GM18870 (cell line): ENCODE data around the gene GAB2.
A peak's percentile ranks its signal among the peaks of the same experiment; 100 is the strongest.

Experiments
- ATAC-seq: cut with Tn5 transposase; IDR thresholded peaks from one replicate; pipeline ENCODE4 v1.9.1; 2021; ENCODE audit warnings: moderate library complexity; ENCODE audit not compliant: unreplicated experiment

Gene GAB2

DNA sequence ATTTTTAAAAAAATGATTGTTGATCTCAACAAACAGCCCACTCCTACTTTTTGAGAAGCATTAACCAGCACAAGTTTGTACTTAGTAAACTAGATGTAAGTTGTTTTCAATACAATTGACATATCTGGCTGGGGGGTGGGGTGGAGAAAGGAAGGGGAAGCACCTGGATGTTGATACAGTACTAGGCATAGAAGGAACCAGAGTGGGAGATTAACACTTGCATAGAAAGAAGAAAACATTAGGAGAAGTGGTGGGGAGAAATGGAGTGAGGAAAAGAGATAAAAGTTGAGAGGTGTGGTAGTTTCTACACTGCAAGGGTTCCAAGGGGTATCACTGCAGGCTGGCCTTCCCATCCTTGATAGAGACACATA, 10.6 kb upstream of the GAB2 start:
- ATAC-seq, result no peak

GRCh38 chr11:78427615-78428265, 10.1 kb upstream of the GAB2 start:
- ATAC-seq, result no peak

DNA sequence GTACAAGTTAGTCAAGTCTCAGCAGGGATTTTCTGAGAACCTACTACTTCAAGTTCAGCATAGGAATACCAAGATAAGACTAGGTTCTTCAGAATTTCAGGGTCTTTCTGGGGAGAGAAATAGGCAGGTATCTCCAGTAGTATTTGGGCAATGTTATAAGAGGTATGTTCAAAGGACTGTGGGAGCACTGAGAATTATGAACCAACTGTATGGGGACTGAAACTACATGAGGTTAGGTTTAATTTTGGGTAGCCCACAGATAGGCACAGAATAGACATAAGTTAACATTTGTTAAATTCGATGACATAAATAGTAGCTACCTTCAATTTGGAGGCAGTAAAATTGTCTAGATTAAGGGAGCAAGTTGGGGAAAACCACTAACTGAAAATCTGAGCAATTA, 9.2 kb upstream of the GAB2 start:
- ATAC-seq, result no peak

GRCh38 chr11:78425399-78426070, 7.9 kb upstream of the GAB2 start:
- ATAC-seq, result no peak

DNA sequence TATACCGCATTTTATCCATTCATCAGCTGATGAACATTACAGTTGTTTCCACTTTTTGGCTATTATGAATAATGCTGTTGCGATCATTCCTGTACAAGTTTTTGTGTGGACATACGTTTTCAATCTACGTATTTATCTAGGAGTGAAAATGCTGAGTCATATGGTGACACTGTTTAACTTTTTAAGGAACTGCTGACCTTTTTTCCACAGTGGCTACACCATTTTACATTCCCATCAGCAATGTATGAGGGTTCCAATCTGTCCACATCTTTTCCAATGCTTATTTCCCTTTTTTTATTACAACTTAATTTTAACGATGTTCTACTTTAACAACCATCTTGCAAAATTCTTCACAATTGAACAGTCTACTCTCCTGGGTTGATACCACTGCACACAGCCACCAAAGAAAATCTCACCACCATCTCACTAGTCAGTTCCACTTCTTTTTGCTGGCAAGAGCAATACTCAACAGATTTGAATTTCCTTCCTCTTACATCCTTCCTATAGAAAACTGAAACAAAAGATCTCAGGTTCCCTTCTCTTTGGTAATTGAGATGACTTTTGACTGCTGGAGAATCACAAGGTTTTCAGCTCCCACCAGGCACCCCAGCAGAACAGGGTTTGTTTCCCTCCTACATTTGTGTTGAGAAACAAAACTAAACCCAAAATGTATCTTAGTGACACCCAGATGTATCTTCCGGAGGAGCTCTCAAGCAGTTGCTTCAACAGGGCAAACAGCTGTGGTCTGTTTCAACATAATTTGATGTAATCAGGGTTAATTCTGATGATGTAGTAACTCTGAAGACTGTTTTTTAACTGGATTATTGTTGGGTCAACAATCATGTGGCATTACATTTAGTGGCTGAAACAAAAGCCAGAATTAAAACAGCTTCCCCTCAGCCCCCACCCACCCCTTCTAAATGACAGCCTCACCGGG, 7.0 kb upstream of the GAB2 start:
- ATAC-seq, result no peak

- ATAC-seq, result no peak
Observed at GRCh38 chr11:78423241-78423640, 5.6 kb upstream of the GAB2 start.

DNA sequence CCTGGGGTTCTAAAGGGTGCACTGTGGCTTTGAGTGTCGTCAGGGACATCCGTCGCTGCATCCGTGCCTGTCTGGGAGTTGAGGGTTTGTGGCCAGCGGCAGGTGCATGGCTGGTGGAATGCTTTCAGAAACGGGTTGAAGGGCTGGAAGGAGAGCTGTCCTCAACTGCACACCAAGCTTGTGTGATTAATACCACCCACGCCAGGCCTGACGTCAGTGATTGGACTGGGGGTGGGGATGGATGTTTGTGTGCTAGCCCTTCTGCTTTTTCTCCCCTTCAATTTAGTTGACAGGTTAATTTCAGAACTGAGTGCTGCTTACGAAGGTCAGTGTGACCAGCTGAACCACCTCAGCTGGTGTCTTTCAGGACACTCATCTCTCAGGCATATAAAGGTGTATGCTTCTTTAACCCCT, 3.2 kb upstream of the GAB2 start:
- ATAC-seq, result no peak

DNA sequence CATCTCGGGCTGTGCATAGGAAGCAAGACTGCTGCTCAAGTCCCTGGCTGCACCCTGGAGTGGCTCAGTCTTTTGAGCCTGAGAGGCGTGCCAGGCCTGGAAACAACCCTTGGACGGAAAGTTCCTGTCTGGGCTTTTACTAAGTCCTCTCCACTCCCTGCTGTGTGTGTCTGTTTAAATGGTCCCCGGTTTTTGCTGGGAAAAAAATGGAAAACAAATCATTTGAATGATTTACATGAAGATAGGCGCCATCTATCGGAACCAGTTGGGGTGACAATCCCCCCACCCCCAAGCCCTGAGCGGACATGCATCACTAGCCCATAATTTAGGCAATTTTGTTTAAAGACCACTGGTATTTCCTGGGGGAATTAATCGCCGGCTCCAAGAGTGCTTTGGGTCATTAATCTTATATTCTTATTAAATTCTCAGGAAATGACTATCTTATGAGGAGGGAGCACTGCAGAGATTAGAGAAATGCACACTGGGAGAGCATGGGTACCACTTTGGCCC, 2.7 kb upstream of the GAB2 start:
- no peak for ATAC-seq

DNA sequence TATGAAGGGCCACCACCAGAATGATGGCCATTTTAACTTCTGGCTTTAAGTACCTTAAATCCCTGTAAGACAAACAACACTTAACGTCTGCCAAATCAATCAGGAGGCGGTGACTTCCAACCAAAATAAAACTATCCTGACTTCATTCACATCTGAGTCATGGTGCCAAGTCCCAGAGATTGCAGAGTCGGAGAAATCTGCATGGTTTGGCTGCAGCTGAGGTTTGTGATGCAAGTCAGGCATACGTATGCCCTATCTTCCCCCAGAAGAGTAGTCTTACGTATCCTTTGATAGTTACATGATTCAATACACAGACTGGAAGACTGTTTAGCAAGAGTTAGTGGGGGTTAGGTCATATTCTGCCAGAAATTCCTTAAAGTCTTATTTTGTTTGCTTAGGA, 1.7 kb upstream of the GAB2 start:
- ATAC-seq, result no peak

DNA sequence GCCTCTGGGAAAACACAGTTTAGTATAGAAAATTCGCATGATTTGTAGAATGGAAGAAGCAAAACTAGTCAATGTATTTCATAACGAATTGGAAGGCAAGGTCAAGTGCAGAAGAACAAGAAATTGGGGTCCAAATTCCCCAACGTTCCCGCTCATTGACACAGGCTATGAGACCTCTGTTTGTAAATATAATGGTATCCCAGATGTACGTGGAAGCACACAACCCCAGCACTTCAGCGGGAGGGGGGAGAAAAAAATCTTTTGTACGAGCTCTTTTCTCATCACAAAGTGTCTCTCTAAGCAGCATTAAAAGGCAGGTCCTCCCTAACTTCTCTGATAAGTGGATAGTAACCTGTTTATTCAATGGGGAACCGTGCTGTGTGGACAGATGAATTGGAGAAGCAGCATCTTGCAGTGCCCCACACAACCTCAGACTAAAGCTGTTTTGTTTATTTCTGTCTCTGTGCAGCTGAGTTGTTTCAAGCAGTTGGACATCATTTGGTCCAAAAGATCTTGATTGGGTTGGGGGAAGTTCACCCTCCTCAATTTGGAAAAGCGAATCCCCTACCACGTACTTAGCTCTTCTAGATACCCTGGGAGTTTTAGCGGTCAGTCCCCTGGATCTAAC, 1.1 kb upstream of the GAB2 start:
- ATAC-seq, result no peak

- no peak for ATAC-seq
Observed at GRCh38 chr11:78417888-78418583, 416 bp upstream of the GAB2 start.

DNA sequence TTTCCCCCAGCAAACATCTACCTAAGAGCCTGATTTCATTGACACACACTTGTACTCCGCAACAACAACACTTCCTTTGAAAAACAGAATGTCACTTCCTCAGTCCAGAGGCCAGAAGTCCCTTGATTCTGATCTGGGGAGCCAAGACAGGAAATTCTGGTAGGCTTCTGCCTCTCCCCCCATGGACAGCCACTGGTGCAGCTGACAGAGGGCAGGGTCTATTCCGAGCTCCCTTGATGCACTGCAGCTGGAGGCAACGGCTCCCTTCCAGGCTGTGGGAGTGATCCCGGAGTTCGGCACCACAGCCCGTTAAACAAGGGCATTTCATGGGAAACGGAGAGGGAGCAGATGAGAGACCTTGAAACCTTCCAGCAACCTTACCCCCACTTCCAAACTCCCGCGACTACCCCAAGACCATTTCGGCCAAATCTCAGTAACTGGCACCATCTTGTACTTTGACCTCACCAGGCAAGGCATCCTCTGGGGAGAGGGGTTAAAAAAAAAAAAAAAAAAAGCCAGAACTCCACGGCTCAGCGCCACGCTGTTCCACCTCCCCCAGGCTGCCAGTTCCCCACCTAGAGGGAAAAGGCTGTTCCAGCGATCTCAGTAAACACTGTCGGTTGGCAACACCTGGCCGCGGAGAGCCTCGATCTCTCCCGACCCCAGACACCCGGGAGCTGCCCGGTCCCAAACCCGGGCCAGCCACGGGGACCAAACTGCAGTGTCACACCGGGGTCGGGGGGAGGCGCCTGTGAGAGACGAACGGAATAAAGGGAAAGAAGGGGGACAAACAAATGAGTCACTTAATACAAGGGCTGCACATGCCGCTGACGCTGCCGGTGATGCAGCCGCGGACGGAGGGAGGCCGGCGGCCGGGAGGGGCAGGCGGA, 1.1 kb downstream of the GAB2 start:
- ATAC-seq, result peak; percentile 39

DNA sequence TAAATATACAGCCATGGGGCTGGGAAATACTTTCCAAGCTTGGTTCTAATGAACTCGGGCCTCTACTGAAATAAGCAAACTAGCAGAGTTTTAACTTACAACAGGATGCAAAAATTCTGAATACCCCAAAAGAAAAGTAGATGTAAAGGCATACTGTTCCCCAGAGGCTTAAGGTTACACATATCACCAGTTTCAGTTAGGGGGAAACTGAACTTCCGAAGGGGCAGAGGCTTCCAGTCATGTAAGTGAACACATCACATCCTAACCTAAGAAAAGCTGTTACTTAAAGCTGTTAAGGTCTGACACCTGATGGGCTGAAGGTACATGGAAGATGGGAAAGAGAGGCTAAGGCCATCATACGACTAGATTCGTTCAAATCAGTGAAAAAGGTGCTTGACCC, 2.3 kb downstream of the GAB2 start:
- no peak for ATAC-seq

DNA sequence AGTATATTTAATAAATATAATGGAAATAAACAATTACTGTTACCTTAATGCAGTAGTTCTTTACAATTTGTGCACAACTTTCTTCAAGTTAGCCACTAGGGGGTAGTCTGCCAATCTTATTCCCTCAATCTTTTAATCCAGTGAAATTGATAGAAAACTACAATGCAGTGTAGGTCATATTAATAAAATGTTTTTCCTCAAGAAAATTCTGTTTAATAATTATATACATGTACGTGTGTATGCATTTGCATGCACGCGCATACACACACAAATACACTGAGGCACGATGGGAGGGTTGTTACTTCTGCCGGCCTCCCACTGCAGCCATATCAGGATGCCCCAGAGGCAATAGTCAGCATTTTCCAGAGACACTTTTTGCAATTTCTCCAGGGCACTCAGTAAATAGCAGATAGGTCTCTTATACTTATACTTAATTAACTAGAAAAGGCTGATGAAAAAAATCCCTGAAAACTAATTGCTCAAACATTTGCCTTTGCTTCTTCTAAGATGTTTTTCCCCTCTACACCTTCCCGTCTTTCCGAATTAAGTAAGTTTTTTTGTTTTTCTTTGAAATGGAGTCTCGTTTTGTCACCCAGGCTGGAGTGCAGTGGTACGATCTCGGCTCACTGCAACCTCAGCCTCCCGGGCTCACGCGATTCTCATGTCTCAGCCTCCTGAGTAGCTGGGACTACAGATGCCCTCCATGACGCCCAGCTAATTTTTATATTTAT, 3.1 kb downstream of the GAB2 start:
- no peak for ATAC-seq

DNA sequence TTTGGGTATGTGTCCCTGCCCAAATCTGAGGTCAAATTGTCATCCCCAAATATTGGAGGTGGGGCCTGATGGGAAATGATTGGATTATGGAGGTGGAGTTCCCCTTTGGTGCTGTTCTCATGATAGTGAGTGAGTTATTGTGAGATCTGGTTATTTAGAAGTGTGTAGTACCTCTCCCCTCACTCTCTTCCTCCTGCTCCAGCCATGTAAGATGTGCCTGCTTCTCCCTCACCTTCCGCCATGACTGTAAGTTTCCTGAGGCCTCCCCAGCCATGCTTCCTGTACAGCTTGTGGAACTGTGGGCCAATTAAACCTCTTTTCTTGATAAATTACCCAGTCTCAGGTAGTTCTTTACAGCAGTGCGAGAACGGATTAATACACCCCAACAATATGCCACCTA, 9.0 kb downstream of the GAB2 start:
- ATAC-seq, result no peak

GRCh38 chr11:78406568-78407196, 10.9 kb downstream of the GAB2 start:
- ATAC-seq, result no peak

GRCh38 chr11:78405805-78406204, 11.8 kb downstream of the GAB2 start:
- no peak for ATAC-seq

DNA sequence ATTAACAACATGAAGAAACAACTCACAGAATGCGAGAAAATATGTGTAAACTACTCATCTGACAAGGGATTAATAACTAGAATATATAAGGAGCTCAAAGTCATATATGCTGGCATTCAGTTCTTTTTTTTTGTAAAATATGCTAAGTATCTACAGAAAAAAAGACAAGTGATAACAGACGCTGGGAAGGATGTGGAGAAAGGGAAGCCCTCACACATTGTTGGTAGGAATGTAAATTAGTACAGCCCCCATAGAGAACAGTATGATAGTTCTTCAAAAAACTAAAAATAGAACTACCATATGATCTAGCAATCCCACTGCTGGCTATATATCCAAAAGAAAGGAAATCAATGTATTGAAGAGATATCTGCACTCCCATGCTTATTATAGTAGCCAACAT, 13.8 kb downstream of the GAB2 start:
- ATAC-seq, result no peak

GRCh38 chr11:78402847-78403246, 14.8 kb downstream of the GAB2 start:
- ATAC-seq, result no peak
